GM12878 (cell line): ENCODE results near the gene TTLL3. TPM values are rescaled to one million over a fixed set of nuclear protein-coding genes. Genes with fewer than 3 reads are reported as not detected.

Experiments
- ATAC-seq: fragments of 200-7000 bp; cut with Tn5 transposase; 3 replicates; pipeline ENCODE4 v1.9.1; 2020; ENCODE audit warnings: mild to moderate bottlenecking, moderate library complexity
- BruUV-seq: library from RNA; stranded (reverse); fragments of 400-500 nt; replicated peaks from 2 replicates; lab custom pipeline; 2021; lab: Mats Ljungman, UMichigan
- CTCF ChIA-PET: fragments of 300-600 bp; sonication (Branson Sonifier 250); formaldehyde crosslinking; extraction: SDS; loops from one replicate; lab custom pipeline; 2021; ENCODE audit warnings: inconsistent platforms; lab: Yijun Ruan, JAX
- POLR2A ChIA-PET: fragments of 350-600 bp; formaldehyde crosslinking; extraction: SDS; loops from one replicate; lab custom pipeline; 2021; ENCODE audit warnings: inconsistent platforms; lab: Charles Lee
- RAD21 ChIA-PET: fragments of 300-600 bp; sonication (Branson Sonifier 250); formaldehyde crosslinking; loops from one replicate; lab custom pipeline; 2023; ENCODE audit warnings: antibody characterized with exemption; ENCODE audit not compliant: unreplicated experiment; lab: Charles Lee
- SMC1A ChIA-PET: fragments of 300-600 bp; sonication (Branson Sonifier 250); formaldehyde crosslinking; loops from one replicate; lab custom pipeline; 2023; ENCODE audit not compliant: unreplicated experiment, uncharacterized antibody; lab: Charles Lee
- DNase-seq: peaks from one replicate; pipeline ENCODE4 v3.0.0-alpha.2; 2011; ENCODE audit warnings: low read depth, low spot score
- FAIRE-seq: peaks from 3 replicates; lab custom pipeline; 2011; peaks lifted over from hg19 to GRCh38; lab: Jason Lieb, UNC
- H2AFZ ChIP-seq: 2 replicates; pipeline ENCODE4 v1.6.0; 2011; ENCODE audit warnings: low read depth, low read length, control low read depth; ENCODE audit not compliant: control insufficient read depth
- H3K27ac ChIP-seq: 2 replicates; pipeline ENCODE4 v1.5.1; 2011; ENCODE audit warnings: control low read depth; ENCODE audit not compliant: control insufficient read depth, insufficient read depth
- H3K27me3 ChIP-seq, 2 experiments: replicated peaks in 1 of 2; 2 replicates each; pipeline versions ENCODE4 v1.6.0 to v1.6.1; 2011; ENCODE audit warnings: low read length in 1 of 2; ENCODE audit not compliant: control insufficient read depth in 2 of 2, insufficient read depth in 2 of 2
- H3K36me3 ChIP-seq, 2 experiments: 2 replicates each; pipeline ENCODE4 v1.5.1; 2011; ENCODE audit warnings: low read length in 1 of 2; ENCODE audit not compliant: control insufficient read depth in 2 of 2, insufficient read depth in 2 of 2
- H3K4me1 ChIP-seq: 2 replicates; pipeline ENCODE4 v1.6.1; 2011; ENCODE audit warnings: mild to moderate bottlenecking, low read length, moderate library complexity, mixed read lengths; ENCODE audit not compliant: control insufficient read depth, insufficient read depth
- H3K4me2 ChIP-seq: 2 replicates; pipeline ENCODE4 v1.6.0; 2011; ENCODE audit warnings: control low read depth; ENCODE audit not compliant: control insufficient read depth, insufficient read depth
- H3K4me3 ChIP-seq: fragments of 200-600 bp; sonication (generic); 2 replicates; pipeline ENCODE4 v1.5.1; 2016
- H3K79me2 ChIP-seq: 2 replicates; pipeline ENCODE4 v1.6.0; 2011; ENCODE audit warnings: low read length; ENCODE audit not compliant: control insufficient read depth, insufficient read depth
- H3K9ac ChIP-seq: 2 replicates; pipeline ENCODE4 v1.8.0; 2011; ENCODE audit warnings: low read length, control low read depth, mixed read lengths; ENCODE audit not compliant: control insufficient read depth, insufficient read depth
- H3K9me3 ChIP-seq: replicated peaks from 3 replicates; pipeline ENCODE4 v1.5.1; 2011; ENCODE audit warnings: mild to moderate bottlenecking, low read length; ENCODE audit not compliant: control insufficient read depth, insufficient read depth
- H4K20me1 ChIP-seq: 2 replicates; pipeline ENCODE4 v1.6.0; 2011; ENCODE audit not compliant: control insufficient read depth, insufficient read depth
- CBFB ChIP-seq: IDR thresholded peaks from 2 replicates; pipeline ENCODE4 v1.6.1; 2016; ENCODE audit warnings: antibody characterized with exemption, low read depth
- IRF4 ChIP-seq: IDR thresholded peaks from 2 replicates; pipeline ENCODE4 v1.6.1; 2011; ENCODE audit warnings: low read depth, low read length
- NFIC ChIP-seq: IDR thresholded peaks from 2 replicates; pipeline ENCODE4 v1.6.1; 2012; ENCODE audit warnings: low read depth, mild to moderate bottlenecking, inconsistent platforms, low read length, moderate library complexity
- NFXL1 ChIP-seq: fragments of 450-650 bp; IDR thresholded peaks from 2 replicates; pipeline ENCODE4 v1.6.1; 2017; ENCODE audit warnings: antibody characterized with exemption, mild to moderate bottlenecking, borderline replicate concordance
- NFYB ChIP-seq: IDR thresholded peaks from 2 replicates; pipeline ENCODE4 v1.6.1; 2011; ENCODE audit warnings: low read depth, mild to moderate bottlenecking, low read length, improper control_type of control experiment, moderate library complexity; ENCODE audit not compliant: insufficient read depth
- STAT1 ChIP-seq: fragments of 450-650 bp; conservative IDR thresholded peaks from 2 replicates; pipeline ENCODE4 v1.6.1; 2014; ENCODE audit warnings: antibody characterized with exemption, mild to moderate bottlenecking
- USF2 ChIP-seq: IDR thresholded peaks from 2 replicates; pipeline ENCODE4 v1.6.1; 2011; ENCODE audit warnings: low read depth, low read length, improper control_type of control experiment, borderline replicate concordance
- WGBS: methylation state at CpG from one replicate; pipeline ENCODE4 v1.1.6; 2016; ENCODE audit warnings: low lambda C conversion rate; ENCODE audit not compliant: insufficient replicate concordance, insufficient coverage; ENCODE audit errors: missing lambda C conversion rate; 5-methylcytosine and 5-hydroxymethylcytosine counted together
- in situ Hi-C: fragments of 300-500 bp; cut with MboI; formaldehyde crosslinking; loops from 9 replicates; pipeline ENCODE4 v1.14.3; 2018; ENCODE audit warnings: mixed read lengths
- intact Hi-C: fragments of 100-400 bp; cut with micrococcal nuclease; formaldehyde crosslinking; loops from one replicate; pipeline ENCODE4 v1.14.2; 2022; ENCODE audit not compliant: unreplicated experiment
- polyA plus RNA-seq, 11 experiments: library from polyadenylated mRNA; depleted of rRNA in 4 of 11; unstranded in 6 of 11; stranded (reverse) in 5 of 11; fragments of >200 nt; fragmentation: Nextera tagmentation in 4 of 11; fragmentation: Illumina TruSeq in 1 of 11; extraction: Ambion mirVana in 4 of 11; extraction: Trizol in 1 of 11; gene quantifications; 1 replicate in 1 of 11; 2 replicates in 10 of 11; pipeline versions ENCODE4 v1.2.1 to v1.2.3, GENCODE V29; 2011 to 2016; ENCODE audit warnings: inconsistent platforms in 2 of 11, missing spikeins in 2 of 11, low read depth in 1 of 11
- total RNA-seq, 4 experiments: library from RNA; depleted of rRNA in 3 of 4; stranded (reverse); fragments of >200 nt in 3 of 4; fragmentation: Illumina TruSeq in 1 of 4; extraction: Trizol in 1 of 4; gene quantifications; 2 replicates each; pipeline versions ENCODE4 v1.2.1 to v1.2.3, GENCODE V29; 2013 to 2021

The TTLL3 gene
- total and polyA plus RNA-seq, 10 of the 15 experiments (the other 5 are each of a cell fraction or from before 2014, with no cell fraction given) = 4.2 to 51.3 (median 18.9) TPM

GRCh38 chr3:9760779-9761505 is 49.1 kb upstream of the TTLL3 start:
- Histone ChIP-seq H2AFZ (no peak overlapping the region), H3K9me3 (no peaks in the 10 kb centered on the region), H3K4me3 (no peak overlapping the region), H4K20me1 (no peaks in the 10 kb centered on the region), H3K27ac (no peak overlapping the region), H3K27me3 (no peaks in the 10 kb centered on the region), H3K9ac (no peak overlapping the region), H3K36me3 (peaks cover 0 to 2% of the 10 kb centered on the region in 2 experiments; a peak in 3 of 4 replicates), H3K79me2 (no peaks in the 10 kb centered on the region), H3K4me2 (no peak overlapping the region), H3K4me1 (no peaks in the 10 kb centered on the region)
- RAD21 ChIA-PET = no interaction called here
- no peak for DNase-seq
- TF ChIP-seq IRF4 = no peak
- no peak for TF ChIP-seq USF2
- no peak for TF ChIP-seq NFYB
- no peak for TF ChIP-seq NFXL1
- TF ChIP-seq CBFB = no peak
- no peak for TF ChIP-seq NFIC
- TF ChIP-seq STAT1 = no peak
- POLR2A ChIA-PET = no interaction called here
- CTCF ChIA-PET = no interaction called here
- ATAC-seq = no peak
- WGBS = 91% methylated on average over 10 of the region's 10 CpGs
- in situ Hi-C loops (no loop called here), intact Hi-C loops (no loop called here)
- SMC1A ChIA-PET = no interaction called here
- no TSS peak for BruUV-seq
- no peak for FAIRE-seq
